HepG2 (cell line): ENCODE results near the gene TTC39C. TPM values are rescaled to one million over a fixed set of nuclear protein-coding genes. Genes with fewer than 3 reads are reported as not detected.

Experiments used
- ATAC-seq: fragments of 200-7000 bp; cut with Tn5 transposase; 3 replicates; pipeline ENCODE4 v1.9.1; 2020; ENCODE audit warnings: mild to moderate bottlenecking, moderate library complexity
- BruUV-seq: library from RNA; stranded (reverse); fragments of 400-500 nt; replicated peaks from 2 replicates; lab custom pipeline; 2021; lab: Mats Ljungman, UMichigan
- CTCF ChIA-PET: fragments of 300-600 bp; formaldehyde crosslinking; extraction: SDS; loops from one replicate; lab custom pipeline; 2021; ENCODE audit warnings: low total read pairs, inconsistent platforms, low intra/inter-chr PET ratio; lab: Yijun Ruan, JAX
- POLR2A ChIA-PET: fragments of 350-600 bp; sonication (Branson Sonifier 250); formaldehyde crosslinking; loops from one replicate; lab custom pipeline; 2020; ENCODE audit warnings: antibody characterized with exemption, inconsistent platforms; lab: Yijun Ruan, JAX
- DNase-seq: peaks from one replicate; pipeline ENCODE4 v3.0.0-alpha.2; 2015; ENCODE audit warnings: low spot score
- FAIRE-seq: peaks from 3 replicates; lab custom pipeline; 2011; peaks lifted over from hg19 to GRCh38; lab: Jason Lieb, UNC
- H2AFZ ChIP-seq: one replicate; pipeline ENCODE4 v1.6.1; 2011; ENCODE audit warnings: low read length, inconsistent platforms
- H3K27ac ChIP-seq: fragments of 300-600 bp; 3 replicates; pipeline ENCODE4 v1.8.0; 2011; ENCODE audit warnings: mixed run types, mild to moderate bottlenecking, mixed read lengths, low read length, inconsistent platforms; ENCODE audit not compliant: insufficient read depth; ENCODE audit errors: extremely low read length
- H3K27me3 ChIP-seq, 2 experiments: fragments of 200-600 bp in 1 of 2; 2 replicates in 1 of 2; 3 replicates in 1 of 2; pipeline versions ENCODE4 v1.6.0 to v1.8.0; 2011; ENCODE audit warnings: low read length in 2 of 2, mild to moderate bottlenecking in 2 of 2, moderate library complexity in 2 of 2, inconsistent platforms in 1 of 2; ENCODE audit not compliant: insufficient read depth in 2 of 2, control insufficient read depth in 1 of 2
- H3K36me3 ChIP-seq, 2 experiments: fragments of 200-600 bp in 1 of 2; replicated peaks in 1 of 2; 2 replicates in 1 of 2; 3 replicates in 1 of 2; pipeline versions ENCODE4 v1.5.1 to v1.8.0; 2011; ENCODE audit warnings: low read length in 2 of 2, inconsistent platforms in 1 of 2; ENCODE audit not compliant: insufficient read depth in 2 of 2, control insufficient read depth in 1 of 2
- H3K4me1 ChIP-seq: 2 replicates; pipeline ENCODE4 v1.5.1; 2012; ENCODE audit warnings: low read length, inconsistent platforms; ENCODE audit not compliant: insufficient read depth
- H3K4me2 ChIP-seq: 2 replicates; pipeline ENCODE4 v1.6.0; 2011; ENCODE audit warnings: low read depth, low read length, inconsistent platforms
- H3K4me3 ChIP-seq, 3 experiments: fragments of 200-600 bp in 1 of 3; sonication (generic), shearing (Covaris generic) in 1 of 3; replicated peaks in 1 of 3; 2 replicates each; pipeline ENCODE4 v1.5.1; 2011 to 2016; ENCODE audit warnings: low read length in 3 of 3, inconsistent platforms in 2 of 3, low read depth in 2 of 3, mild to moderate bottlenecking in 2 of 3, control low read depth in 1 of 3, mixed read lengths in 1 of 3; ENCODE audit not compliant: insufficient read depth in 1 of 3
- H3K79me2 ChIP-seq: one replicate; pipeline ENCODE4 v1.6.1; 2011; ENCODE audit warnings: low read length, inconsistent platforms; ENCODE audit not compliant: insufficient read depth
- H3K9ac ChIP-seq: 2 replicates; pipeline ENCODE4 v1.6.0; 2011; ENCODE audit warnings: mild to moderate bottlenecking, low read depth, low read length, inconsistent platforms; ENCODE audit not compliant: insufficient read depth
- H3K9me3 ChIP-seq: 2 replicates; pipeline ENCODE4 v1.5.1; 2012; ENCODE audit warnings: mild to moderate bottlenecking, low read length
- H4K20me1 ChIP-seq: 2 replicates; pipeline ENCODE4 v1.6.0; 2011; ENCODE audit warnings: inconsistent platforms, mild to moderate bottlenecking, low read length, moderate library complexity; ENCODE audit not compliant: insufficient read depth
- CEBPB ChIP-seq: IDR thresholded peaks from 2 replicates; pipeline ENCODE4 v1.6.1; 2011; ENCODE audit warnings: low read depth, low read length, improper control_type of control experiment, borderline replicate concordance
- POLR2AphosphoS5 ChIP-seq: IDR thresholded peaks from 2 replicates; pipeline ENCODE4 v1.6.1; 2012; ENCODE audit warnings: low read depth, low read length
- SMARCC2 ChIP-seq: fragments of 450-650 bp; IDR thresholded peaks from 2 replicates; pipeline ENCODE4 v1.6.1; 2017; ENCODE audit warnings: antibody characterized with exemption, mild to moderate bottlenecking
- TAF15 ChIP-seq: fragments of 200-400 bp; formaldehyde crosslinking; IDR thresholded peaks from one replicate; pipeline ENCODE4 v1.6.1; 2018; ENCODE audit warnings: mild to moderate bottlenecking, low read depth, low read length; ENCODE audit not compliant: poor library complexity, severe bottlenecking
- ZNF296 ChIP-seq: sonication (generic); formaldehyde crosslinking; conservative IDR thresholded peaks from 2 replicates; pipeline ENCODE4 v1.5.0; 2020; ENCODE audit warnings: mild to moderate bottlenecking, missing genetic modification reagents
- WGBS: methylation state at CpG from one replicate; pipeline ENCODE4 v1.1.6; 2017; ENCODE audit warnings: low lambda C conversion rate; 5-methylcytosine and 5-hydroxymethylcytosine counted together
- in situ Hi-C: cut with HindIII; loops from 2 replicates; pipeline ENCODE4 v1.10.0; 2017; ENCODE audit warnings: low pct_unique_long_range_greater_than_20kb; ENCODE audit not compliant: extremely low pct_ligation_motif_present
- intact Hi-C: fragments of 100-400 bp; cut with micrococcal nuclease; formaldehyde crosslinking; loops from one replicate; pipeline ENCODE4 v1.10.0; 2022; ENCODE audit not compliant: unreplicated experiment
- polyA plus RNA-seq, 8 experiments: library from polyadenylated mRNA; depleted of rRNA in 3 of 8; stranded (reverse) in 7 of 8; unstranded in 1 of 8; fragments of >200 nt; fragmentation: Illumina TruSeq in 4 of 8; extraction: Trizol in 4 of 8; gene quantifications; 2 replicates each; pipeline versions ENCODE4 v1.2.1 to v1.2.3, GENCODE V29; 2011 to 2016; ENCODE audit warnings: low read depth in 4 of 8, missing spikeins in 1 of 8, mixed read lengths in 1 of 8; ENCODE audit not compliant: insufficient read depth in 1 of 8
- total RNA-seq, 5 experiments: library from RNA; depleted of rRNA; stranded (reverse); fragments of >200 nt; fragmentation: Illumina TruSeq; extraction: Trizol; gene quantifications; 2 replicates each; pipeline ENCODE4 v1.2.3, GENCODE V29; 2016; ENCODE audit warnings: low read depth in 1 of 5
- TF ChIP-seq, protein P1 (sequence below): sonication (generic); formaldehyde crosslinking; IDR thresholded peaks from 2 replicates; pipeline ENCODE4 v1.5.0; 2020; ENCODE audit warnings: missing genetic modification reagents, mild to moderate bottlenecking, borderline replicate concordance

TTC39C gene
- total and polyA plus RNA-seq, 2 of the 13 experiments (the other 11 are each of a cell fraction or from before 2014, with no cell fraction given), result 19.1 to 25.9 TPM

DNA sequence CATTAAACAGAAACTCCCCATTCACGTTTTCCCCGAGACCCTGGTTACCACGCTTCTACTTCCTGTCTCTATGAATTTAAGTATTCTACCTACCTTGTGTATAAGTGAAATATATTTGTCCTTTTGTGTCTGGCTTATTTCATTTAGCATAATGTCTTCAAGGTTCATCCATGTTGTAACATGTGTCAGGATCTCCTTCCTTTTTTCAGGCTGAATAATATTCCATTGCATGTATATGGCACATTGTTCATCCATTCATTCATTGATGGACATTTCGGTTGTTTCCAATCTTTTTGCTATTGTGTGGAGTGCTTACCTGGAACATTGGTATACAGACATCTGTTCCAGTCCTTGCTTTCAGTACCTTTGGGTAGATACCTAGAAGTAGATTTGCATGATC, 106.1 kb downstream of the TTC39C start:
- no peak overlapping the region for H3K4me3 ChIP-seq
- no peak overlapping the region for H3K4me2 ChIP-seq
- H3K36me3 ChIP-seq, result peaks cover 1 to 12% of the 10 kb centered on the region in 2 experiments; a peak in 4 of 5 replicates
- no peak overlapping the region for H3K27ac ChIP-seq
- H3K9ac ChIP-seq, result no peak overlapping the region
- DNase-seq, result no peak
- H3K27me3 ChIP-seq, result no peaks in the 10 kb centered on the region
- peaks cover 7% of the 10 kb centered on the region for H3K4me1 ChIP-seq
- ChIA-PET POLR2A (no interaction called here), CTCF (no interaction called here)
- intact Hi-C loops, result no loop called here
- no TSS peak for BruUV-seq
- in situ Hi-C loops, result no loop called here
- TF ChIP-seq, protein P1, sequence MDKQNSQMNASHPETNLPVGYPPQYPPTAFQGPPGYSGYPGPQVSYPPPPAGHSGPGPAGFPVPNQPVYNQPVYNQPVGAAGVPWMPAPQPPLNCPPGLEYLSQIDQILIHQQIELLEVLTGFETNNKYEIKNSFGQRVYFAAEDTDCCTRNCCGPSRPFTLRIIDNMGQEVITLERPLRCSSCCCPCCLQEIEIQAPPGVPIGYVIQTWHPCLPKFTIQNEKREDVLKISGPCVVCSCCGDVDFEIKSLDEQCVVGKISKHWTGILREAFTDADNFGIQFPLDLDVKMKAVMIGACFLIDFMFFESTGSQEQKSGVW, result no peak
- TF ChIP-seq SMARCC2 (no peak), TAF15 (no peak), POLR2AphosphoS5 (no peak)
- TF ChIP-seq, all 625 proteins: peak for 0
- H4K20me1 ChIP-seq, result no peaks in the 10 kb centered on the region
- no peak for FAIRE-seq
- no peaks in the 10 kb centered on the region for H3K79me2 ChIP-seq
- 97% methylated on average over 4 of the region's 4 CpGs for WGBS
- H3K9me3 ChIP-seq, result no peaks in the 10 kb centered on the region
- ATAC-seq, result no peak
- H2AFZ ChIP-seq, result no peak overlapping the region

DNA sequence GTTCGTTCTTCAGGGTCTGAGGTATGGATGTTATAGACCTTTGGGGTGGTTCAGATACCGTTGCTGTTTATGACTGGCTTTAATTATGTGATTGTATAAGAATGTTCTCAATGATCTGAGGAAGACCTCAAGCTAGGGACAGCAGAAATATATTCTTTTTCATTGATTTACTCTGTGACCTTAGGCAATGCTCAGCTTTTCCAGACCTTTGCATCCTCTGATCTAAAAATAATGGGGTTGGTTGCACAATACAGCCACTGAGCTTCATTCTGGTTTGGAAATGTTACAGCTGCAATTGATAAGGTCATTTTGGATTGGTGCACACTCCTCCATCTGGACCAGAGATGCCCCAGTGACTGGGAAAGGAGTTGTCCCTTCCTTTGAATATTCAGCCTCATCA, 107.1 kb downstream of the TTC39C start:
- Histone ChIP-seq H3K79me2 (no peaks in the 10 kb centered on the region), H2AFZ (no peak overlapping the region), H3K36me3 (peaks cover 2 to 14% of the 10 kb centered on the region in 2 experiments; a peak in 4 of 5 replicates), H3K27ac (no peak overlapping the region), H3K4me3 (no peak overlapping the region), H3K9me3 (no peaks in the 10 kb centered on the region), H4K20me1 (no peaks in the 10 kb centered on the region), H3K27me3 (no peaks in the 10 kb centered on the region), H3K4me1 (no peaks in the 10 kb centered on the region), H3K4me2 (no peak overlapping the region), H3K9ac (no peak overlapping the region)
- CTCF ChIA-PET, result no interaction called here
- in situ Hi-C loops (no loop called here), intact Hi-C loops (no loop called here)
- FAIRE-seq (no peak), DNase-seq (no peak), ATAC-seq (no peak)
- BruUV-seq, result no TSS peak
- TF ChIP-seq ZNF296 (CRISPR knock-in tag) (no peak), CEBPB (peak; percentile 47; the same call in 1 of the 2 replicates)
- POLR2A ChIA-PET, result interaction anchor here (0.6 kb wide), 1 partner anchor 236 kb away, joined by 3 read pairs; no protein-coding TSS in a partner anchor
- 91% methylated on average over 2 of the region's 2 CpGs for WGBS
